ENCODE data around the gene CIAO1. TPM values are rescaled to one million over a fixed set of nuclear protein-coding genes. Genes with fewer than 3 reads are reported as not detected.
A peak's percentile ranks its signal among the peaks of the same experiment; 100 is the strongest.

Gene CIAO1
- total and polyA plus RNA-seq, 2 of the 13 experiments (the other 11 are each of a cell fraction or from before 2014, with no cell fraction given): 99.3 to 120 TPM

- no peak for TF ChIP-seq DR1 (CRISPR knock-in tag; IDR thresholded peaks at IDR 0.05)
- TF ChIP-seq KDM6A (CRISPR knock-in tag; IDR thresholded peaks at IDR 0.05; ENCODE audit: low read depth): peak; percentile 85
- TF ChIP-seq FOXK2 (IDR thresholded peaks at IDR 0.05): no peak
- TF ChIP-seq ZMYM2 (CRISPR knock-in tag; IDR thresholded peaks at IDR 0.05): peak; percentile 56; the same call in 1 of the 2 replicates
- TF ChIP-seq, protein P1, sequence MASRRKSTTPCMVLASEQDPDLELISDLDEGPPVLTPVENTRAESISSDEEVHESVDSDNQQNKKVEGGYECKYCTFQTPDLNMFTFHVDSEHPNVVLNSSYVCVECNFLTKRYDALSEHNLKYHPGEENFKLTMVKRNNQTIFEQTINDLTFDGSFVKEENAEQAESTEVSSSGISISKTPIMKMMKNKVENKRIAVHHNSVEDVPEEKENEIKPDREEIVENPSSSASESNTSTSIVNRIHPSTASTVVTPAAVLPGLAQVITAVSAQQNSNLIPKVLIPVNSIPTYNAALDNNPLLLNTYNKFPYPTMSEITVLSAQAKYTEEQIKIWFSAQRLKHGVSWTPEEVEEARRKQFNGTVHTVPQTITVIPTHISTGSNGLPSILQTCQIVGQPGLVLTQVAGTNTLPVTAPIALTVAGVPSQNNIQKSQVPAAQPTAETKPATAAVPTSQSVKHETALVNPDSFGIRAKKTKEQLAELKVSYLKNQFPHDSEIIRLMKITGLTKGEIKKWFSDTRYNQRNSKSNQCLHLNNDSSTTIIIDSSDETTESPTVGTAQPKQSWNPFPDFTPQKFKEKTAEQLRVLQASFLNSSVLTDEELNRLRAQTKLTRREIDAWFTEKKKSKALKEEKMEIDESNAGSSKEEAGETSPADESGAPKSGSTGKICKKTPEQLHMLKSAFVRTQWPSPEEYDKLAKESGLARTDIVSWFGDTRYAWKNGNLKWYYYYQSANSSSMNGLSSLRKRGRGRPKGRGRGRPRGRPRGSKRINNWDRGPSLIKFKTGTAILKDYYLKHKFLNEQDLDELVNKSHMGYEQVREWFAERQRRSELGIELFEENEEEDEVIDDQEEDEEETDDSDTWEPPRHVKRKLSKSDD (CRISPR knock-in tag; IDR thresholded peaks at IDR 0.05; ENCODE audit: low read depth): no peak
- peak; percentile 83 for TF ChIP-seq GATAD2A (CRISPR knock-in tag; IDR thresholded peaks at IDR 0.05)
- no peak for TF ChIP-seq CBFB (CRISPR knock-in tag; IDR thresholded peaks at IDR 0.05)
- TF ChIP-seq ZNF766 (CRISPR knock-in tag; IDR thresholded peaks at IDR 0.05; ENCODE audit: borderline replicate concordance): no peak
- TF ChIP-seq MTF2 (CRISPR knock-in tag; IDR thresholded peaks at IDR 0.05; ENCODE audit: borderline replicate concordance): no peak
- no peak for TF ChIP-seq ZKSCAN5 (CRISPR knock-in tag; IDR thresholded peaks at IDR 0.05)
- TF ChIP-seq BCL6 (CRISPR knock-in tag; IDR thresholded peaks at IDR 0.05): no peak; the same call in 1 of the 2 replicates
- TF ChIP-seq, protein P2, sequence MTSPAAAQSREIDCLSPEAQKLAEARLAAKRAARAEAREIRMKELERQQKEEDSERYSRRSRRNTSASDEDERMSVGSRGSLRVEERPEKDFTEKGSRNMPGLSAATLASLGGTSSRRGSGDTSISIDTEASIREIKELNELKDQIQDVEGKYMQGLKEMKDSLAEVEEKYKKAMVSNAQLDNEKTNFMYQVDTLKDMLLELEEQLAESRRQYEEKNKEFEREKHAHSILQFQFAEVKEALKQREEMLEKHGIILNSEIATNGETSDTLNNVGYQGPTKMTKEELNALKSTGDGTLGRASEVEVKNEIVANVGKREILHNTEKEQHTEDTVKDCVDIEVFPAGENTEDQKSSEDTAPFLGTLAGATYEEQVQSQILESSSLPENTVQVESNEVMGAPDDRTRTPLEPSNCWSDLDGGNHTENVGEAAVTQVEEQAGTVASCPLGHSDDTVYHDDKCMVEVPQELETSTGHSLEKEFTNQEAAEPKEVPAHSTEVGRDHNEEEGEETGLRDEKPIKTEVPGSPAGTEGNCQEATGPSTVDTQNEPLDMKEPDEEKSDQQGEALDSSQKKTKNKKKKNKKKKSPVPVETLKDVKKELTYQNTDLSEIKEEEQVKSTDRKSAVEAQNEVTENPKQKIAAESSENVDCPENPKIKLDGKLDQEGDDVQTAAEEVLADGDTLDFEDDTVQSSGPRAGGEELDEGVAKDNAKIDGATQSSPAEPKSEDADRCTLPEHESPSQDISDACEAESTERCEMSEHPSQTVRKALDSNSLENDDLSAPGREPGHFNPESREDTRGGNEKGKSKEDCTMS (CRISPR knock-in tag; conservative IDR thresholded peaks at IDR 0.05): no peak
- no peak for TF ChIP-seq JUNB (CRISPR knock-in tag; IDR thresholded peaks at IDR 0.05; ENCODE audit: borderline replicate concordance)
- TF ChIP-seq ZNF652 (CRISPR knock-in tag; IDR thresholded peaks at IDR 0.05; ENCODE audit: borderline replicate concordance, low read depth): no peak
- TF ChIP-seq POGZ (CRISPR knock-in tag; IDR thresholded peaks at IDR 0.05): no peak; the same call in 1 of the 2 replicates
- TF ChIP-seq, protein P3, sequence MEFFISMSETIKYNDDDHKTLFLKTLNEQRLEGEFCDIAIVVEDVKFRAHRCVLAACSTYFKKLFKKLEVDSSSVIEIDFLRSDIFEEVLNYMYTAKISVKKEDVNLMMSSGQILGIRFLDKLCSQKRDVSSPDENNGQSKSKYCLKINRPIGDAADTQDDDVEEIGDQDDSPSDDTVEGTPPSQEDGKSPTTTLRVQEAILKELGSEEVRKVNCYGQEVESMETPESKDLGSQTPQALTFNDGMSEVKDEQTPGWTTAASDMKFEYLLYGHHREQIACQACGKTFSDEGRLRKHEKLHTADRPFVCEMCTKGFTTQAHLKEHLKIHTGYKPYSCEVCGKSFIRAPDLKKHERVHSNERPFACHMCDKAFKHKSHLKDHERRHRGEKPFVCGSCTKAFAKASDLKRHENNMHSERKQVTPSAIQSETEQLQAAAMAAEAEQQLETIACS (CRISPR knock-in tag; IDR thresholded peaks at IDR 0.05): no peak
- TF ChIP-seq ZNF563 (CRISPR knock-in tag; IDR thresholded peaks at IDR 0.05): no peak
- TF ChIP-seq, protein P4, sequence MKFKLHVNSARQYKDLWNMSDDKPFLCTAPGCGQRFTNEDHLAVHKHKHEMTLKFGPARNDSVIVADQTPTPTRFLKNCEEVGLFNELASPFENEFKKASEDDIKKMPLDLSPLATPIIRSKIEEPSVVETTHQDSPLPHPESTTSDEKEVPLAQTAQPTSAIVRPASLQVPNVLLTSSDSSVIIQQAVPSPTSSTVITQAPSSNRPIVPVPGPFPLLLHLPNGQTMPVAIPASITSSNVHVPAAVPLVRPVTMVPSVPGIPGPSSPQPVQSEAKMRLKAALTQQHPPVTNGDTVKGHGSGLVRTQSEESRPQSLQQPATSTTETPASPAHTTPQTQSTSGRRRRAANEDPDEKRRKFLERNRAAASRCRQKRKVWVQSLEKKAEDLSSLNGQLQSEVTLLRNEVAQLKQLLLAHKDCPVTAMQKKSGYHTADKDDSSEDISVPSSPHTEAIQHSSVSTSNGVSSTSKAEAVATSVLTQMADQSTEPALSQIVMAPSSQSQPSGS (CRISPR knock-in tag; IDR thresholded peaks at IDR 0.05): no peak
- TF ChIP-seq, protein P5, sequence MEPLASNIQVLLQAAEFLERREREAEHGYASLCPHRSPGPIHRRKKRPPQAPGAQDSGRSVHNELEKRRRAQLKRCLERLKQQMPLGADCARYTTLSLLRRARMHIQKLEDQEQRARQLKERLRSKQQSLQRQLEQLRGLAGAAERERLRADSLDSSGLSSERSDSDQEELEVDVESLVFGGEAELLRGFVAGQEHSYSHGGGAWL (CRISPR knock-in tag; IDR thresholded peaks at IDR 0.05): no peak
Observed at GRCh38 chr2:96261328-96262003, 4.6 kb upstream of the CIAO1 start (continued).

Data from HepG2 (cell line).